HG02588 (cell line): ENCODE results near the gene DDOST.

Experiments
- ATAC-seq: cut with Tn5 transposase; IDR thresholded peaks from one replicate; pipeline ENCODE4 v1.9.1; 2021; ENCODE audit warnings: mild to moderate bottlenecking, moderate library complexity; ENCODE audit not compliant: unreplicated experiment

DDOST gene

DNA sequence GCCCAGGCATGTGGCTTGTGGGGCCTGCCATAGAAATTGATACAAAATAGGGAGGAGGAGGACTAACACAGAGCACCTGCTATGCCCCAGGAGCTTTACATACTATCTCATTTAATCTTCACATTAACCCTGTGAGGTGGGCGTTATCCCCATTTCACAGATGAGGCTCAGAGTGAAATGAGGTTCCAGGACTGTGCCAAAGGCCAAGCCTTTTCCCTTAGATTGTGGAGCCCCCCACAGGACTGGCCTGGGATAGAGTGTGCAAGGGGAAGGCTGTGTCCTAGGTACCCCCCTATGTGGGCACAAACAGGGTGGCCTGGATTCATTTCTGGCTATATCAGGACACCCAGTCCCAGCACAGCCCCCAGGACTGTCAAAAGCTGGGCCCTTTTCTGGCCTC, 2.2 kb upstream of the DDOST start:
- ATAC-seq, result no peak

DNA sequence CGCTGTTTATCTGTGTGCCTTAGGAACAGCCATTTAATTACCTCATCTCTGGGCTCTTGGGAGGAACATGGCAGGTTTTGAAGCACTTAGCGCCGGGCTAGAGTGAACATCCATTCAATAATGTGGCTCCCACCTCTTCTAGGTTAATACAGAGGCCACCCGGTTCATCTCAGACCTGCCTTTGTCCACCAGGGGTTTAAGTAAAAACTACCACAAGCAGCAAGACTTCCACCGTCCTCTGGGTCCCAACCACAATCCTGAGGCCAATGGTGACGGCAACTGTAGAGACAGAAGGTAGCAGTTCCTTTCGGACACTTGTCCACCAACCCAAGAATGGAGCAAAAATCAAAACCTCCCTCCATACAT, 924 bp upstream of the DDOST start:
- no peak for ATAC-seq

DNA sequence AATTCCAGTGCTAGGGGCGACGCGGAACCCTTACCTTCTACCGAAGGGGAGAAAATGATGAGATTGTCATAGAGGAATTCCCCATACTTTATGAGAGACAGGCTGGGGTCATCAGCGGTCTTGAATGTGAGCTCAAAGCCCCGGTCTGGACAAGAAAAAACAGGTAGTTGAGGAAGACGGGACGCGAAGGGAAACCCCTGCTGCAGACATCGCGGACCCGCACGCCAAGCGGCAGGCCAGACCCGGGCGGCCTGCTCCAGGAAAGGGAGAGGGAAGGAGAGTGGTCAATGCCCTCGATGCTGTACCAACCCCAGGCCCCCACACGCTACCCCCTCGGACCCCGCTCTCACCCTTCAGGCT, 342 bp downstream of the DDOST start:
- peak; percentile 3 for ATAC-seq

DNA sequence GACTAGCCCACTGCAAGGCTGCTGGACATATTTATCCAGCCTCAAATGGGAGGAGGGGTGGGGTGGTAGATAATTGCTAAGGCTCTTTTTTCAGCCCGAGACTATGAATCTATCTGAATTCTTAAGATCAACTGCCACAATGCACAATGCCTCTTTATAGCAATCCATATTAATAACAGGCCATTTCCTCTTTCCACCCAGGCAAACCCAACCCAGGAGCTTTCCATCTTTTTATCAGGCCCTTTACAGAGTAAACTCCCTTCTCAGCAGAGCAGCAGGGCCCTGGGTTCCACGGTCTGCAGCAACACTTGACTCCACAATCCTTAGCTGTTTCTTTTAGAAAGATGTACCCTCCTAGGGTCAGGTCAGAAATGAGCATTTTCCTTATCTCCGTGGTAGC, 806 bp downstream of the DDOST start:
- ATAC-seq, result no peak

DNA sequence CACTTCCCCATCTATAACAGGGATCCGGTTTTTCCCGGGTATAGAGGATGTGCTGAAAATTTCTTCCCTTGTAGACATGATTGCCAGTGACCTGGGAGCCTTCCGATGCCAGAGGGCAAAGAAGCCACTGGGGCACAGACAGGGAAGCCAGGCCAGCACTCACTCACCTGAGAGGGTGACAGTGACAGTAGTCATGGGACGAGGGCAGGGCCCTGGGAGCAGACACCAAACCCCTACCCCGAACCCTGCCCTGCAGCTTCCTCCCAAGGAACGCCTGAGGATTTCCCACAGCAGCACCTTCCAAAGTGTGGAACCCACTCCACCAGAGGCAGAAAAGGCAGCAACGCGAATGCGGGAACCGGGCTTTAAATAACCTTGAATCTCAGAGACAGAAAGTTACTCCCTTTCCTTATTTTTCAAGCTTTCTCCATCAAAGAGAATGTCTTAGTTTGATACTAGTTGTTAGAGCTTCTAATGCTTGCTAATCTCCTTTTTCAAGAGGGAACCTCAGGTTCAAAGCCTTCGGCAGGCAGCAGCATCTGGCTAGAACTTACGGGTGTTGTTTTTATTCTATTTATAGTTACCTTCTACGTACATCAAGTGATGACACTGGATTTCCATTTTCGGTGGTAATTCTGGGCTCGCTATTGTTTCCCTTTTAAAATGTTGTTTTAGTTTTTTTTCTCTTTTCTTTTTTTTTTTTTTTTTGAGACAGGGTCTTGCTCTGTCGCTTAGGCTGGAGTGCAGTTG, 2.8 kb downstream of the DDOST start:
- no peak for ATAC-seq

DNA sequence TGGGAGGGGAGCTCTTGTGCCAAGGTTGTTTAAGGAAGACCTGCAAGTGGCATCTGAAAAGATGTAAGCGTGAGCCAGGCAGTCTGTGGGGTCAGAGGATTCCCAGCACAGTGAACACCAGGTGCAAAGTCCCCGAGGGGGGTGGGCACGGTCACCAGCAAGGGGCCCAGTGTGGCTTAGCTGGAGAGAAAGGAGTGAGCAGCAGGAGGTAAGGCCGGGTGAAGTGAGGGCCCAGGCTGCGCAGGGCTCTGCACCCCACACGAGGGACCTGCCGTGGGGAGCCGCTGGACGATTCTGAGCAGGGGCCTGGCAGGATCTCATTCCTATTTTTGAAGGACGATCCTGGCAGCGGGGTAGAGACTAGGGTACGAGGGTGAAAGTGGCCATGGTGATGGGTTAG, 4.1 kb downstream of the DDOST start:
- no peak for ATAC-seq

DNA sequence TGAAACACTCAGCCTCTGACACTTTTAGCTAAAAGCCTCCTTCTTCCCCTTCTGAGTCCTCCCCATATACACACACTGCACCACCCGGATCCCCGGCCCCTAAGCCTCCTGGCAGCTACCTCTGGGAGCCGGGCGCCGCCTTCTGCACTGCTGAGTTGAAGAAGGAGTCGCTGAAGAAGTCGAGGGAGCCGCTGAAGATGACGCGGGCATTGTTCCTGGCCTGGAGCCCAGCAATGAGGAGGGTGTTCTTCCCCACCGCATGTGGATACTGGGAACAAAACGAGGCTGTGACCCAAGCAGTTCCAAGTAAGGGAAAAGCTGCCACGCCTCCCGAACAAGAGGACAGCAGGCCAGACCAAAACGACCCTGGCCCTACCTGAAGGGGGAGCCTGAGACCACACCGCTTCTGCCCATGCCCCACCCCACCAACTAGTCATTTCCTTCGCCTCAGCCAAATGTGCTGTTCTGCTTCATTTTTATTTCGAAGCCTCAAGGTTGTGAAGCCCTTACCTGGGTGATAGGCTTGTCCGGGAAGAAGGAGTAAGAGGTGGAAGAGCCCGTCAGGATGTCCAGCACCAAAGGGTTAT, 7.0 kb downstream of the DDOST start:
- ATAC-seq, result no peak

DNA sequence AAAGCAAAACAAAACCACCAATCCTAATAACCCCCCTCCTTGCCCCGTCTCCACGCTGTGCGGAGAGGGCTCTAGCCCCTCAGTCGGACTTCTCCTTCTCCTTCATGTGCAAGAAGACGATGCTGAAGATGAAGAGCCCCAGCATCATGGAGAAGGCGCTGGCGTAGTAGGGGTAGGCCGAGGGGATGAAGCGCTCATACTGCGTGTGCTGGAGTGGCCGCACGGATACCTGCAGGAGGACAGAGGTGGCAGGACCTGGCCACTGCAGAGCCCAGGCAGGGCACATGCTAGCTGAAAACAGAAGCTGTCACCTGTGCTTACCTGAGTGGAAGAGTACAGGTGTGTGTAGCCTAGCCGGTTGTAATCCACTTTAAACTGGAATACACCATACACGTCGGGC, 8.9 kb downstream of the DDOST start:
- no peak for ATAC-seq

DNA sequence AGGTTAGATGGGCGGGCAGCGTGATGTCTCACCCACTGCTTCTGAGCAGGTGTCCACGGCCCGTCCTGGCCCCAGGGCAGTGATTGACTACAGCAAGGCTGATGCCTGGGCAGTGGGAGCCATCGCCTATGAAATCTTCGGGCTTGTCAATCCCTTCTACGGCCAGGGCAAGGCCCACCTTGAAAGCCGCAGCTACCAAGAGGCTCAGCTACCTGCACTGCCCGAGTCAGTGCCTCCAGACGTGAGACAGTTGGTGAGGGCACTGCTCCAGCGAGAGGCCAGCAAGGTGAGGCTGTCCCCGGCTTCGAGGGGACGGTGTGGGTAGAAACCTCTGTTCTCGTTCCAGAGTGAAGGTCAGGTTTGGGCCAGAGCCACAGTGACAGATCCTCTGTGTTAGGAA, 12.2 kb downstream of the DDOST start:
- no peak for ATAC-seq

DNA sequence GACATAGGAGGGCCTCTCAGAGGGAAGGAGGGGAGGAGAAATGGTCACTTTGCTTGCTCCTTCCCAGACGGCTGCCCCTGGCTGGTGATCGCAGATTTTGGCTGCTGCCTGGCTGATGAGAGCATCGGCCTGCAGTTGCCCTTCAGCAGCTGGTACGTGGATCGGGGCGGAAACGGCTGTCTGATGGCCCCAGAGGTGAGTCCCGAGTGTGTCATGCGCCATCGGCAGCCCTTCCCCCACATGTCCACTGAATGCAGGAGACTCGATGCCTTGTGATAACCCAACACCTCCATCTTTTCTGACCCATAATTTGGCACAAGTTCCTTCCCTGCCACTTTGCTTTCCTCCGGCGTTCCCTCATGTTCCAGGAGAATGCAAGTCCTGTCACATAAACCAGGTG, 12.7 kb downstream of the DDOST start:
- no peak for ATAC-seq

DNA sequence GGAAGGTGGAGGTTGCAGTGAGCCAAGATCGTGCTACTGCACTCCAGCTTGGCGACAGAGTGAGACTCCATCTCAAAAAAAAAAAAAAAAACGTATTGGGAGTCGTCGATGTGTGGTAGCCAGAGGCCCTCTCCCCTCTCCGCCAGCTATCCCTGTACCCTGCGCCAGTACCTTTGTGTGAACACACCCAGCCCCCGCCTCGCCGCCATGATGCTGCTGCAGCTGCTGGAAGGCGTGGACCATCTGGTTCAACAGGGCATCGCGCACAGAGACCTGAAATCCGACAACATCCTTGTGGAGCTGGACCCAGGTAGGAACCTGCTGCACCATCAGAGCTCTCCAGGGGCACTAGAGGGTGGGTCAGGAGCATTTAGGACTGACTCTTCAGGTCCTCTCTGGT, 15.8 kb downstream of the DDOST start:
- no peak for ATAC-seq

DNA sequence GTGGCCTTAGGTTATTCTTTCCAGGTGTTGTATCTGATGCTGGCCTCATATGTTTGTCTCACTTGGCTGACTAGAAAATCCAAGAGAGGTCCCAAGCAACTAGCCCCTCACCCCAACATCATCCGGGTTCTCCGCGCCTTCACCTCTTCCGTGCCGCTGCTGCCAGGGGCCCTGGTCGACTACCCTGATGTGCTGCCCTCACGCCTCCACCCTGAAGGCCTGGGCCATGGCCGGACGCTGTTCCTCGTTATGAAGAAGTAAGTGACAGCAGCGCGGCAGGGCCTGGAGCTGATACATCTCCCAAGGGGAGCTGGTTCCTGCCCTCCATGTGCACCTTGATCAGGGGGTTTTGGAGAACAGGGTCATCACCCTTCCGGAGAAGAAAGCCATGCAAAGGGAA, 16.8 kb downstream of the DDOST start:
- no peak for ATAC-seq

DNA sequence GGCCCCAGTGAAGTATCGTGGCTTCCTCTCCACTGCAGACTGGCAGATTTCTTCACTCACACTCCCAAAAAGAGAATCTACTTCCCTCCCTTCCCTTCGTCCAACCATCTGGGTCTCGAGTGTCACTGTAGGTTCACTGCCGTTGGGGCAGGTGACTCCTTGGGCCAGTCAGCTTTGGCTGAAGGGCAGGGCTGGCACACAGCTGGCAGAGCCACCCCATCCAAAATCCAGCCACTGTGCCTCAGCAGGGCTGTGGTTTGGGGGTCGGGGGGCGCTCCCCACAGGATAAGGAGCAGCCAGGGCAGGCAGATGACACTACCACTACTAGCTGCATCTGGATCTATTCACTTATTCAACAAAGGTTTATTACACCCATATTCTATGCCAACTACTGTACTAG, 18.1 kb downstream of the DDOST start:
- ATAC-seq, result no peak

DNA sequence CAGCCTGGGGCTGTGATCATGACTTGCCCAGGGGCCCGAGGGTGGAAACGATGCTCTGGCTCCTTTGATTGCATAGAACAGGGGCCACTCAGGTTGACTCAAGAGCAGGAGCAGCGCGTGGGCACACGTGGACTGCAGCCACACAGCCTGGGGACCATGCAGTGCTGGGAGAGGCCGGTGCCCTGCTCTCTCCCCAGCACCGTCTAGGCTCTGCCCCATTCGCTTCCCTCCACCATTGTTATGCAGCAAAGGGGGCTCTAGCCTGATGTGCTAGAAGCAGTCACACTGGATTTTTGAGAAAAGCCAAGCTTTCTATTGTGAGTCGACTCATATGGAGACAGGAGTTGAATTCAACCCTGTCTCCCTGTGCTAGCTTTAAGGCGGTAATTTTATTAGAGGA, 19.2 kb downstream of the DDOST start:
- ATAC-seq, result no peak

DNA sequence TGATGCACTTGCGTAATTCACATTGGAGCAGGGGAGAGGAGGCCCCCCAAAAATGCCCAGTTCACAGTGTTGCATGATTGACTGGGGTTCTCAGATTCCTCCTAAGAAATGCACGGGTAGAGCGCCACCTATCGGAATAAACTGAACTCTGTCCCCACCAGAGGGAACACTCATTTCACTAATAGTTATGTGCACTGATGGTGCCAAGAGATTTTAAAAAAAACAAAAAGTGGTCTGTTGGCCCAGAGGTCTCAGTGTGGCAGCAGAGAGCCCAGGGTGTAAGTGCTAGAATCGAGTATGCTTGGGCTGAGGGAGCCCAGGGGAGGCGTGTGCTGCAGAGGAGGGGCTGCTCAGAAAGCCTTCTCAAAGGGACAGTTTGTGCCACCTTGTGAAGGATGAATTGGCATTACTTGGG, 21.0 kb downstream of the DDOST start:
- ATAC-seq, result no peak

DNA sequence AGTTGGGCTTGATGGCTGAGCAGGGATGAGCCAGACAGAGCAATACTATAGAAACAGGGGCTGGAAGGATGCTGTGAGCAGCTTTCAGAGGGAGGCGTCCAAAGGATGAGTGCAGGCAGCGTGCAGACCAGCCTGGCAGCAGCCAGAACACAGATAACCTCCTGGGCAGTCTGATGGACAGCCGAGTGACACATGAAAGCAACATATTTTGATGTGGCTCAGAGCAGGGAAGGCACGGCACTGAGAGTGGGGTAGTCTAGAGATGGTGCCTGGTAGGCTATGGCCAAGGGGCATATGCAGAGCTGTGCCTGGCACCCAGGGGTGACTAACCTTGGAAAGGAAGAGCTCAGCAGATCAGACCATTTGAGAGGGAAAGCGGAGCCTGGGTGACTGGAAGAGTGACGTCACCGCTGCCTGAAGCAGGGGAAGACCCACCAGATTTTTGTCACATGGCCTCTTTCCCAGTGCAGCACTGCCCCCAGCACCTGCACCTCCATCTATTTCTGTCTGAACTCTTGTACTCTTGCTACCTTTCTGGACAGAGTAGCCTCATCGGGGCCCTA, 24.3 kb downstream of the DDOST start:
- ATAC-seq, result no peak

DNA sequence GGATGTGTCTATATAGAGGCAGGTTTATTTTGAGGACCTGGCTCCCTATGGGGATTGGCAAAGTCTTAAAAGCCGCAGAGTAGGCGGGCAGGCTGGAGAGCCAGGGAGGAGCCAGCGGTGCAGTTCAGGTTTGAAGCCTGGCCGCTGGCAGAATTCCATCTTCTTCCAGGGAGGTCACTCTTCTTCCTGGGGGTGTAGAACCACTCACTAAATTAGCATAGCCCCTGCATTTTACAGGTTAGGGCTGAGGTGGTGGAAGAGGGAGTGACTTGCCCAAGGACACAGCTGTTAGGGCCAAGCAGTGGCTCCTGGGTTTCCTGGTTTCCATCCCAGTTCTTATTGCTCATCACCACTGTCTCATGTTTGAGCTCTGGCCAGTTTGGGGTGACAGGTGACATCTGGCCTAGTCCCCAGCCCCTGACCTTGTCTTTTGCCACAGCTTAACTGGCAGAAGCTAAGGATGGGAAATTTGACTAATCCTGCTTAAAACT, 26.5 kb downstream of the DDOST start:
- ATAC-seq, result no peak

DNA sequence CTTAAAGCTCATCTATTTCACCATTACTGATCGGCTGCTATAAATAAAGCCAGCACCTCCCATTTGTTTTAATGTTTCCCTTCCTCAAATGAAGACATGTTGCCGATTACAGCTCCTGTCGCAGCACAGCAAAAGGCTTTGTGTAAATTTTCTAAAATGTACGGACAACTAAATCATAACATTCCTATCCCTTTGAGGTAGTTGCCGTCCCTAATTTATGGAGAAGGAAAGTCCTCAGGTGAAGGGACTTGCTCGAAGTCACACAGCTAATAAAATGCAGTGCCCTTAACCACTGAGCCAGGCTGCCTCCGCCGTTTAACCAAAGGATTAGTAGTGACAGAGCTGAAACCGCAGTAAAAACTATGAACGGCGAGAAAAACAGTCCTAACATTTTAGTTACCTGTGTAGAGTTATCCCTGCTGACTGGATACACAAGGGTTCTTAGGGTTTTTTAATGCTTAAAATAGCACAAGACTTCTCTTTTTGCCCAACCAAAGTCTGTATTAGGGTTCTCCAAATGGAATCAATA, 27.0 kb downstream of the DDOST start:
- ATAC-seq, result no peak

DNA sequence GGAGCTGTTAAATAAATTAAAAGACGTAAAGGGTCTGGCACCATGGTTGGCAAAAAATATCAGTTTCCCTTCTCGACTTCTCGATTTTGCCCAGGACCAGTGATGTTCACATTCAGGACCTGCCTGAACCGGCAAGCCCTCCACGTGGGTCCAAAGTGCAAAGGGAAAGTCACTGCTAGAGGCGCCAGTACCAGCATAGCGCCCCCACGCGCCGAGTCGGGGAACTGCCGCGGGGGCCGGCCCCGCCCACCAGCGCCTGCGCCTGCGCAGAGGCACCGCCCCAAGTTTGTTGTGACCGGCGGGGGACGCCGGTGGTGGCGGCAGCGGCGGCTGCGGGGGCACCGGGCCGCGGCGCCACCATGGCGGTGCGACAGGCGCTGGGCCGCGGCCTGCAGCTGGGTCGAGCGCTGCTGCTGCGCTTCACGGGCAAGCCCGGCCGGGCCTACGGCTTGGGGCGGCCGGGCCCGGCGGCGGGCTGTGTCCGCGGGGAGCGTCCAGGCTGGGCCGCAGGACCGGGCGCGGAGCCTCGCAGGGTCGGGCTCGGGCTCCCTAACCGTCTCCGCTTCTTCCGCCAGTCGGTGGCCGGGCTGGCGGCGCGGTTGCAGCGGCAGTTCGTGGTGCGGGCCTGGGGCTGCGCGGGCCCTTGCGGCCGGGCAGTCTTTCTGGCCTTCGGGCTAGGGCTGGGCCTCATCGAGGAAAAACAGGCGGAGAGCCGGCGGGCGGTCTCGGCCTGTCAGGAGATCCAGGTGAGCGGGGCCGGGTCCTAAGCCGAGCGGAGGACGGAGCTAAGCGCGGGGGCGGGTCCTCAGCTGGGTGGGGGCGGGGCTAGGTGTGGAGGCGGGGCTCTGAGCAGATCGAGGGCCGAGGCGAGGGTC, 27.7 kb downstream of the DDOST start, which contains the start of gene PINK1:
Gene PINK1, plus strand, starts transcription at position 269 of the 875 bp plus-strand sequence. Its CDS starts 91 bp downstream, at position 360.
- ATAC-seq, result peak; percentile 69

DNA sequence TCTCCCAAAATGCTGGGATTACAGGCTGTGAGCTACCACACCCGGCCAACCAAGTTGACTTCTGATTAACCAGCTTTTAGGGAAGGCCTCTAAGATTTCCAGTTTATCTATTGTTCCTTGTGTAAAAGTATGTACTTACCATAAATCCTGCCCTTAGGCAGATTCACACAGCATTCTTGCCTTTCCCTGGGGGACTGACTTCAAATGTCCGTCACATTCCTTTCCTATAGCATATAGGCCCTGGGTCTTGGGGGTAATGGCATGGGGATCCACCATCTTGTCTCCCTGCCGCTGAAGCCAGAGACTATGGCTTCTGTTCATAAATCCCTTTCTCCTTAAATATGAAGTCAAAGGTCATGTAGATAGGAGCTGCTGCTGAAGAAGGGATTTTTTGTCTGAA, 28.8 kb downstream of the DDOST start:
- no peak for ATAC-seq

DNA sequence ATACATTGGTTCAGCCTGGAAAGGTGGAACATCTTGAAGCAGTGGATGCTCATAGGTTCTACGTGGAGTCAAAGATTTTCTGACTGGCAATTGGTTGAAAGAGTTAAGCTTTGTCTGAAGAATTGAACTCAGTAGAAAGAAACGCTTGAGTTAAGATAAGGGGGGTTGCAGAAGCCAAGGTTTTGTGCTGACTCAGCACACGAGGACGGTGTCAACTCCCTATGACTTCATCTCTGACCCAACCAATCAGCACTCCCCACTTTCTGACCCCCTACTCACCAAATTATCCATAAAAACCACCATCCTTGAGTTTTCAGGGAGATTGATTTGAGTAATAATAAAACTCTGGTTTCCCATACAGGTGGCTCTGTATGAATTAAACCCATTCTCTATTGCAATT, 30.4 kb downstream of the DDOST start:
- no peak for ATAC-seq
